HG02840 (cell line): Measurements from ENCODE around the gene PRG3.
"Not testable (repeated sequence)": the region's sequence is repeated elsewhere in the genome, so short reads cannot be mapped to it uniquely, and the experiment has no call there.

Experiments
- ATAC-seq: cut with Tn5 transposase; IDR thresholded peaks from one replicate; pipeline ENCODE4 v1.9.1; 2021; ENCODE audit warnings: mild to moderate bottlenecking, moderate library complexity, moderate number of reproducible peaks; ENCODE audit not compliant: unreplicated experiment, low FRiP score

The PRG3 gene

DNA sequence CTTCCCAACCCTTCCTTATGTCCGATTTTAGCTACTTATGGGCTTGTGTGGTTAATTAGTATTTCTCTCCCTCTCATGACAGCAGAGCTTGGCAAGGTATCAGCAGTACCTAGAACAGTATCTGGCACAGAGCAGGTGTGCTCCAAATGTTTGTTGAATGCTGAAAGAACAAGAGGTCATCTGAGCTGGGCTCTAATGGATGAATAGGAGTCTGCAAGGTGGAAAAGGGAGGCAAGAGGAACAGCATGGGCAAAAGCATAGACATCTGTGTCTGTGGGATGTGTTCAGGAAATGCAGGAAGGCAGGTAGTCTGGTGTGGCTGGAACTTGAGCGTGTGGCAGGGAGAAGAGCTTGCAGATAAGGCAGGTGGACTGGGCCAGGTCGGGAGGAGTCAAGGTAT, 19.0 kb downstream of the PRG3 start:
- no peak for ATAC-seq

DNA sequence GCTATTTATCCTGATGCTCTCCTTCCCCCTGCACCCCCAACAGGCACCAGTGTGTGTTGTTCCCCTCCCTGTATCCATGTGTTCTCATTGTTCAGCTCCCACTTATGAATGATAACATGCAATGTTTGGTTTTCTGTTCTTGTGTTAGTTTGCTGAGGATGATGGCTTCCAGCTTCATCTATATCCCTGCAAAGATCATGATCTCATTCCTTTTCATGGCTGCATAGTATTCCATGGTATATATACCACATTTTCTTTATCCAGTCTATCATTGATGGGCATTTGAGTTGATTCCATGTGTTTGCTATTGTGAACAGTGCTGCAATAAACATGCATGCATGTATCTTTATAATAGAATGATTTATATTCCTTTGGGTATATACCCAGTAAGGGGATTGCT, 19.5 kb downstream of the PRG3 start:
- not testable (repeated sequence) for ATAC-seq

DNA sequence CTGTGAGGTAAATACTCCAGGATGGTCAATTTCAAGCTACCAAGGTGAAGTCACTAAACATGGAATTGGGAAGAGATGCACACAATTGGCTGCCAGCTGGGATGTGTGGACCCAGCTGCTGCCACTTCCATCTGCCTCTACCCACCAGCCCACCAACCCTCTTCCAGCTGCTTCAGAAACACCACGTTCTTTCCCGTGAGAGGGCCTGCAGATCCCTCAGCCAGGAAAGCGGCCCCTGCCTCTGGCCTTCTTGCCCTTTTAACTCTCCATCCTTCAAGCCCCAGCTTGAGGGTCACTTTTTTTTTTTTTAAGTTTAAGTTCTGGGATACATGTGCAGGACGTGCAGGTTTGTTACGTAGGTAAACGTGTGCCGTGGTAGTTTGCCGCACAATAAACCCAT, 20.0 kb downstream of the PRG3 start:
- ATAC-seq = no peak

DNA sequence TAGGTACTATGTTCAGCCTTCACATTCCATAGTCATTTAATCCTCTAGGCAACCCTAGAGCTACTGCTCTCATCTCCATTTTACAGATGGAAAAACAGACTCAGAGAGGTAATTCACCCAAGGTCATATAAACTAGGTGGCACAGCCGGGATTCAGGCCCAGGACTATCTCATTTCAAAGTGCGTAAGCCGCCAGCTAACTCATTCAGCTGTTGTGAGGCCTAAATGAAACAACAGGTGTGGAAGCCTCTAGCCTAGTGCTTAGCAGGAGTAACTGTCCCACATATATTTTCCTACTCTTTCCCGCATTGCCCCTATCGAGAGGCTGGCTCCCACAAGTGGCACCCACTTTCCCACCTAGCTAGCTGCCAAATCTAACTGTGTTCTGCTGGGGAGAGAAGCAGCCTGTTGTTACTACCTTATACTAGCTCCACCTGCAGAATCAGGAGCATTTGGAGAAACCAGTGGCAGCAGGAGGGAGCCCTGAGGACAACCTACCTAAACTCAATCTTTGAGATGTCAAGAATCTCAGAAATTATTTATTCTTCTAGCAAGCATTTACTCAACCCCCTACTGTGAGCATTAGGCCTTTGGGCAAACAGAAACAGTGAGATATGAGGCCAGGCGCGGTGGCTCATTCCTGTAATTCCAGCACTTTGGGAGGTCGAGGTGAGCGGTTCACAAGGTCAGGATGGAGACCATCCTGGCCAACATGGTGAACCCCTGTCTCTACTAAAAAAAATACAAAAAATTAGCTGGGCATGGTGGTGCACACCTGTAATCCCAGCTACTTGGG, 20.9 kb downstream of the PRG3 start:
- ATAC-seq = no peak

DNA sequence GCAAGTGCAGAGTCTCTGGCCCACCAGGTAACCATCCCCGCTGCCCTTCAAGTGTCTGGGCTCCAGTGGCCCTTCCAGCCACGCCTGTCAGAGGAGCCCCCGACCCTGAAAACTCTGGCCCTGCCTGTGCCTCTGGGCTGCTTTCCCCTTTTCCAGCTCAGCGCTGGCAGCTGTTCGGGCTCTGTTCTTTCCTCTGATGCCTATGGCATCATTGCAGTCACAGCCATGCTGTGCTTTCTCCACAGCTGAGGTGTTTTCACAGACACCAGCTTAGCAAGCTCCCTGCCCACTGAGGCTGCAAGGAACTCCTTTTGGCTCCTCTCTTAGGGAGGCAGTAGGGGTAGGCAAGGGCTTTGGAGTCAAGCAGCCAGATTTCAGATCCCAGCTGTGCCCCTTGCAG, 21.6 kb downstream of the PRG3 start:
- no peak for ATAC-seq

DNA sequence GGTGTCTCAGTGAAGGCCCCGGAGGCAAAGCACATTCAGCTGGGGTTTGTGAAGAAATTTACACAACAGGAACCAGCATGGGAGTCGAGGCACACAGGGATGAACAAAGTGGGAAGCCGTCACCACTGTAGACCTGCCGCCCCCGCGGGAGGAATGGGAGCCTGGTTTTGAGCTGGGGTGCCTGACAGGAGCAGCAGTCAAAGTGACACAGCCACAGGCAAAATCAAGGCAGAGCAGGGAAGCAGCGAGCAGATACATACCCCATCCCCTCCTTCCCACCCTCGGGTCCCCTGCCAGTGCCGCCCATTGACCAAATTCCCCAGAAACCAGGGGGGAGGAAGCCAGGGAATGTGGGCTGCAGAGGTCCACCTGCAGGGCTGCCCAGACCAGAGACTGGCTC, 22.0 kb downstream of the PRG3 start:
- ATAC-seq = no peak

DNA sequence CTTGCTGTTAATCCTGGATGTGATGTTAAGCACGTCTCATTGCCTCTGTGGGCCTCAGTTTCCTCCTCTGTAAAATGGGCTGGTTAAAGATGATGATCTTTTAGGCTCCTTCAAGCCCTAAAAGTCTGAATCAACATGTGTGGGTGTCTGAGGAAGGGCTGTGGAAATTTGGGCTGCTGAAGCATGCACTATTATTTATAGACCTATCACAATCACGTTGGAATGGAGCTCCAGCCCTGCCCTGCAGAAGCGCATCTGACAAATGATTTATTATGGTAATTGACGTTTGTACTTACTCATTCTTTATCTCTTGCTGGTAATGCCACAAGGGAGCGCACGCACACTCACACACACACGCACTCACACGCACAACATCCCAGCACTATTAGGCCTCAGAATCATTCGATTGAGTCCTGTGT, 22.4 kb downstream of the PRG3 start:
- no peak for ATAC-seq

DNA sequence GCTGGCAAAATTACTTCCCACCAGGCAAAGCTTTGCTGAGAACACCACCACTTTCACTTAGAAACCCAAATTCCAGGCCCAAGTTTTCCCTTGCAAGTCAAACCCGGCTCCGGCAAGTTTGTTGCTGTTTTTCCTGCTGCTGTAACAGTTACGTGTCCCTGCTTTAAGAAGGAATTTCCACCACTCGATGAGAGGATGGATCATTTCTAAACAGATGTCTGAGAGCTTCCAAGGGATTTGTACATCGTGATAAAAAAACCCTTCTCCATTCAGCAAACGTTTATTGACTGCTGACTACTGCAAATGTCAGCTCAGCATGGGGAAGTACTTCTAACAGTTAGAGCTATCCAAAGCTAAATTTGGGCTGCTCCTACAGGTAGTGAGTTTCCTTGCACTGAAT, 23.1 kb downstream of the PRG3 start:
- no peak for ATAC-seq

DNA sequence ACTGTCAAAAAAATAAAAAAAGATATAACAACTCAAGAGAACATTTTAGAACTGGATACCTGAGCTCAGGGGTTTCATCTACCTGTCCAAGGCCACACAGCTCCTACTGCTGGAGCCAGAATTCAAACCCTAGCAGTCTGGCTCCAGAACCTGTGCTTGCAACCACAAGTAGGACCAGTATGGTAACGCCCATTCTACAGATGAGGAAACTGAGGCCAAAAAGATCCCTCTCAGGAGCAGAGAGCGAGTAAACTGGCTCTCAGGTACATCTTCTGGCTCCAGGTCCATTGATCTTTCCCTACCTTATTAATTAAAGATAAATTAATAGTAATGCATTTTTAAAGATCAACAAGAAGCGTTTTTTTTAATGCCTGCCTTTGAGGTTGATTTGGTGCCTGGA, 23.6 kb downstream of the PRG3 start:
- ATAC-seq = no peak

DNA sequence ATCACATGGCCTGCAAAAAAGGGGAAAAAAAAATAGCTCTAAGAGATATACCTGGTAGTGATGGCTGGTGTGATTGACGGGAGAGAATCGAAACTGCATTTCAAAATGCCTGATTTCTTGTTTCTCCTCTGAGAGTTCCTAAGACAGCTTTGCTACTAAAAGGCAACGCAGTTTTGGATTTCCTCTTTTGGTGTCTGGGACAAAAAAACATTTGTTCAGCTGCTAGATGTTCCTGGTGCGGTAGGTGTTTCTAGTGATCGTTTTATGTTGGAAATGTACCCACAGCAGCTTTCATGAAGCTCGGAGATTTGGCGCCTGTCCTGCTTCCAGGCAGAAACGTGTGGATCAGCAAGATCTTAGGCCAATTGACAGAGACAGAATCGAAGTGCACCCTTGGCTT, 24.7 kb downstream of the PRG3 start:
- no peak for ATAC-seq

DNA sequence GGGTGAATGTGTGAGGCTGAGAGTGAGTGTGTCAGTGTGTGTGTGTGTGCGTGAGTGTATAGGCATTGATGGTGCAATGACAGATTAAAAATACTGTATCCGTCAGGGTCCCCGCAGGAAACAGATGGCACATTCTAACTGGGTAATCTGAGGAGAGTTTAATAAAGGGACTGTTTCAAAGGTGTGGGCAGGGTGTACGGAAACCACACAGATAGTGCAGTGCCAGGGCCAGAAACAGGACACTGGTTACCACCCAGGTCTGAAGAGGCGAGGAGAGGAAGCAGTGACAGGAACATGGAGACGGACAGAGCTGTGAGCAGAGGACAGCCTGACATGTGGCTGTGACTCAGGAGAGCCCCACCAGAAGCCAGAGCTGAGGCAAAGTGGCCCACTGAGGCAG, 26.3 kb downstream of the PRG3 start:
- no peak for ATAC-seq

DNA sequence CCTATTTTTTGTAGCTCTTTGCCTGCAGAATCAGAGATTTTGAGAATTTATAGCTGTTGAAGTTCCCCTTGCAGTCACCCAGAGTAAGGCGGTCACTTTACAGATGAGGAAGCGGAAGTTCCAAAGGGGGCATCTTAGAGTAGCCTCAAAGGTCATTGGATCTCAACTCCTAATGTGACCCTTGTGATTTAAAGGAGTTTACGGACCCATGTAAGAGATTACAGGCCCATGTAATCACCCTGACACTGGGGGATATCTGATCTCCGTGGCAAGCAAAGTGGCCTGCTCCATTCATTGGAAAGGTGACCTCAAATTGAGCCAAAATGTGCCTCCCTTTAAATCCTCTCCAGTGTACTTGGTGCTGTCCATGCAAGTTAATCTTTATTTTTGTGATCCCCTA, 27.1 kb downstream of the PRG3 start:
- ATAC-seq = no peak

DNA sequence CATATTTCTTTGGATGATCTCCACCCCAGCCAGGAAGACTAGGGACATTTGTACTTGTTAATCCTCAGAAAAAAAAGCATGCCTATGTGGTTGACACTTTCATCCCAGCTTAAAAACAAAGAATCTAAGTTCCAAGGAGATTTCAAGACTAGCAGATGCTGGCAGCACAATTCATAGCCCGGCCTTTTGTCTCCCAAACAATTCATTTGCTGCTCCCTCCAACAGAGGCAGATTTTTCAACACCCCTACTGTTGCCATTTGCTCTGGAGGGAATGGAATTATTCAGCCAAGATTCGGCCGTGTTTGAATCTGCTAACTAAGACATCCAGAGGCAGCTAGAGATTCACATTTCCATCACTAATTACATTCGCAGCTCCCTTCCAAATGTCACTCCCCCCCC, 27.5 kb downstream of the PRG3 start:
- no peak for ATAC-seq

DNA sequence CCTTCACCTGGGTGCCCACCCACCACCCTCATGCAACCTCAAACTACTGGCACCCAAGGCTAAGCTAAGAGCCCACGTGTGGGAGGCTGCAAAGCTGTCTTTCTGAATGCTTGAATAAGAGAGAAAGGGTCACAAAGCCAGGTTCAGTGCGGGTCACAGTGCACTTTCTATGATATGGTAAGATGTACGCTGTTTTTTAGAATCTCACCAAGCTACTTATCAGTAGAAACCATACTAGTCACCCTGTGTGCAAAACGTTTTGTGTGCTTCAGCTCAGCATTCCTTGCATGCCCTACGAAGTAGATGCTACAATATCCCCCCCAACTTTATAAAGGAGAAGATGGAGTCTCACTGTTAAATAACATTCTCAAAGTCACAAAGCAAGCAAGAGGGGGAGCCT, 27.9 kb downstream of the PRG3 start:
- ATAC-seq = no peak

DNA sequence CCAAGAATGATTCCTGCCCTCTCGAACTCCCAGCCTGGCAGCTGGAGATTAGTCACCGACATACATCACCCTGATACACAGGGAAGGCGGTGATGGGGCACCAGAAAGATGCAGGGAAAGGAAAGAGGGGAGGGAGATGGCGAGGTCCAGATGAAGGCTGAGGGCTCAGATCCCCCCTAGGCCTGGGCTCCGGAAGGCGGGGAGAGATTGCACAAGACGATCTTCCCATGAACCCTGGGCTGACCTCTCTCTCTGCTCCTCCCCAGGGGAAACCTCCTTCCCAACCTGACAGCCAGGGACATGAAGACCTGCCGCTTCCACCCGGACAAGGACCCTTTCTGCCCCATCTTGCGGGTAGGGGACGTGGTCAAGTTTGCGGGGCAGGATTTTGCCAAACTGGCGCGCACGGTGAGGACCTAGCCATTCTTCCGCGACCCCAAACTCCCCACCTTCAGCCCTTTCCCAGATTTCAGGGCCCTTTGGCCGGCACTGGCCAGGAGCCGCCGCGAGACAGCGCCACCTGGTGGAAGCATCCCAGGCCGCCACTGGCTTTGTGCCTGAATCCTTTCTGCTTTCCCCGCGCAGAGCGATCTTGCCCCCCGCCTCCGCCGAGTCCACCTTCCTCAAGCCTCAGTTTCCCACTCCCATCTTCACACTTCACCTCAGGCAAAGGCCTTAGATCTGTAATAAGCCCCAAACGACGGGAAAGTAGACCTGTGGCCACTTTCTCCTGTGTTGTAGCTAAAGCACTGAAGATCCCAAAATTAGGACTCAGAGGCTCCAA, 31.3 kb downstream of the PRG3 start:
- ATAC-seq = no peak

DNA sequence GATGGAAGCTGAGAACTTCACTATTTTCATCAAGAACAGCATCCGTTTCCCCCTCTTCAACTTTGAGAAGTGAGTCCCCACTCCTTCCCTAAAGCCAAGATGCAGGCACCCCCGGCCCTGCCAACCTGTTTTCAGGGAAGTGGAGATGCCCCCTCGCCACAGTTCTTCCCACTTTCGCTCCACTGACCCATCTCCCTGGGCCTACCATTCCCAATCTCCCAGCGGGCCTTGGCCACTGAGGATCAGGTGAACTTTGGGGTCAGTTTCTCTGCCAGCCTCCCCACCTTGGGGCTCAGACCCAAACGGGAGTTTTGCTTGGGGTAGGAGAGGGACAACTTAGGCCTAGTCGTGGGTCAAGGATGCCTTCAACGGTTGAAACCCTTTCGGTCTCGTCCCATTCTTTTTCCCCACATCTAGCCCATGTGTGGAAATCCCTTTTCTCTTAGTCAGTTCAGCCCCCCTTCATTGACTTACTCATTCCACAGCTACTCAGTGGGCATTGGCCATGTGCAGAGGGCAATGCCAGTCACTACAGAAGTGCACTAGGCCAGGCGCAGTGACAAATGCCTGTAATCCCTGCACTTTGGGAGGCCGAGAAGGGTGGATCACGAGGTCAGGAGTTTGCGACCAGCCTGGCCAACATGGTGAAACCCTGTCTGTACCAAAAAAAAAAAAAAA, 32.2 kb downstream of the PRG3 start:
- ATAC-seq = no peak

DNA sequence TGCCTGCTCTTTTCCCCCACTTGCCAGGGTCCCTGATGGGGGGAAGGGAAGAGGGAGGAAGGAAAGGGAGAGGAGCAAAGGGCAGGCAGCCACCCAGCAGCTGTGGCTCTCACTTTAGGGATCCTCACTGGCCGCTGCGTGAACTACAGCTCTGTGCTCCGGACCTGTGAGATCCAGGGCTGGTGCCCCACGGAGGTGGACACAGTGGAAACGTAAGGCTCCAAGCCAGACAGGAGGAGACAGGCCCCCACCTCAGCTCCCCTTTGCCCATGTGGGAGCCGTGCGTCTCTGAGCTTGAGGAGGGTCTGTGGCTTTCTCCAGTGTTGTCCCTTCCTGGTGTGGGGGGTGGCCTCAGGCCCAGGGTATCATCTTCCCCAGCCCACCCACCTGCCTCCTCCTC, 32.9 kb downstream of the PRG3 start:
- ATAC-seq = no peak

DNA sequence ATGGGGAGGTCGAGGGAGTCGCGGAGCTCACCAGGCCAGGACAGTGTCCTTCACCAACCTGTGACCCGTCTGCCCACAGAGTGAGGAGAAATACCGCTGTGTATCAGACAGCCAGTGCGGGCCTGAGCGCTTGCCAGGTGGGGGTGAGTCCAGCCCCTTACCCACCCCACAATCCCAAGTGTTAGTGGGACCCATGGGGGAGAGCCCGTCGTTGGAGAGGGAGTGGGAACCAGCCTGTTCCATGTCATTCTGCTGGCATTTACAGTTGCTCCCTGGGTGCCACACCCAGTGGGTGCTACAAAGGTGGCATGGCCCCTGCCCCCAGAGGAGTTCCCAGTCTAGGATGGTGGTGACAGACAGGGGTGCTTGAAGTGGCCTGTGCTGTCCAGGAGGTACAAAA, 33.6 kb downstream of the PRG3 start:
- no peak for ATAC-seq

DNA sequence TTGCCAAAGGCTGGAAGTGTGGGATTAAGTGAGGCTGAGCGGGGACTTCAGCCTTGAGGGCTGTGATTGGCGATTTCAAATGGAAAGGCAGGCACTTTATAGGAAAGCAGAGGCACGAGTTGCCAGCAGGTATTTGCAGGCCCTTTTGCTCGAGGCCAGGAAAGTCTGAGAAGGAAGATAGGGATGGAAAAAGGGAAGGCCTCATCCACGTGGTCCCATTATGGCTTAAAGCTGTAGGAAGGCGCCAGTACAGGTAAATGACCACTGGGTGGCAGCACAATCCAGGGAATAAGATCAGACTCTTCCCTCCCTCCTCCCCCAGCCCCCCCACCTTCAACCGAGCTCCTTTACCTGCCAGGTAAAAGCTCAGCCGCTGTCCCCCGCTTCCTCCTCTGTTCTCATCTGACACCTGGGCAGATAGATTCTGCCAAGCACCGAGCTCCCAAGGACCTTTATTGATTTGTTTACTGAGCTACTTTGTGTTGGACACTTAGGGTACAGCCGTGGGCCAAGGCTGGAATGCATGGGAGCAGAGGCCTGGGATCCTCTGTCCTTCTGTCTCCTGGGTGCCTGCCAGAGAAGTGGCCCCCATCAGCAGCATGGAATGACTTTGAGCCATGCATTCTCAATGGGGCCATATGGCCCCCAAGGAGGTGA, 35.3 kb downstream of the PRG3 start:
- no peak for ATAC-seq

DNA sequence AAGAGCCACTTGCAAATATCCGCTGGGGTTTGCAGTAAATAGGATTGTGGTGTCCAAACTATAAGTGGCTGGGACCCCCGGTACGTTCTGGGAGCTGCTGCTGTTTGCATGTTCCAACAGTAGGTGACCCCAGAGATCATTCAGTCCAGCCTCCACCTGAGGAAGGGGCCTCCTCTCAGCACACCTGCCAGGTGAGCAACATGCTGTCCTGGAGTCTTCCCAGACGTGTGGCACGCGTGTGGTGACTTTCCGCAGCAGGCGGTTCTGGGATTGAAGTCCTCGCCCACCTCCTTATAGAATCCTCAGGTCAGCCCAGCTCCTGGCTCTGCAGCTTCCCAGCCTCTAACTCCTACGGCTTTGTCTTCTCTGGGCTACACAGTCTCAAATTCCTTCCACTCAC, 36.1 kb downstream of the PRG3 start:
- no peak for ATAC-seq

DNA sequence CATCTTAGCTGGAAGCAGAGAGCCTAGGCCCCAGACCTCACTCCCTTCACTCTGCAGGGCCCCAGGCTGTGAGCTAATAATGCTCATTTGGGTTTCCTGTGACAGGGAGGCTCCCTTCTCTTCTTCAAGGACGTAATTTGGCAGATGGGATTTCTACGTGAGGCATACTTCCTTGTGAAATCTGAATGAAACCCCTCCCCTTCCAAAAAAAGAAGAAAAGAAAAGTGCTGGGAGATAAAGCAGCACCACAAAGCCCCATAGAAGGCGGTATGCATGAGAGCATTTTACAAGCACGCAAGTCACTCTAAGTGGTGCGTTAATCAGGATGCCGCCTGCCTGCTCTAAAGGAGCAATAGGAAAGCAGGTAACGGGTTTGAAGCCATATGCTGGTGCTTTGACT, 37.1 kb downstream of the PRG3 start:
- ATAC-seq = no peak
